NCI-H2227 (cell line): Measurements from ENCODE around the gene PMPCA.

ENCODE experiments used
- DNase-seq: peaks from one replicate; lab custom pipeline; 2025; ENCODE audit not compliant: unreplicated experiment; lab: John Stamatoyannopoulos, UW

The PMPCA gene

DNA sequence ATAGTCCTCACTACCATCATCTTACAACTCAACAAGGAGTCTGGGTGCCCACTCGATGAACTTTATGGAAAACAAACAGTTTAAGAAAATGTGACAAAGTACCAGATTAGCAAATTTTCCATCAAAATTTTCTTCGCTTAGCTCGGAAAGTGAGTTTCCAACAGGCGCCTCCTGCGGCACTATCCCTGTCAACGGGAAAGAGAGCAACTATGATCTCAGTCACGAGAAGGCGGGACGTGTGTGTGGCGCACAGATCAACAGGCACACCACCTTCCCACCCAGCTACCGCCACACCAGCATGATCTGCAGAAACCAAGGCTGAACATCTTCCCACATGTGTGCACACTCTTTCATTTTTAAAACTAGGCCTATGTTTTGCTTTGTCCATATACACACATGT lies 42.9 kb downstream of the PMPCA start:
- DNase-seq = no peak

DNA sequence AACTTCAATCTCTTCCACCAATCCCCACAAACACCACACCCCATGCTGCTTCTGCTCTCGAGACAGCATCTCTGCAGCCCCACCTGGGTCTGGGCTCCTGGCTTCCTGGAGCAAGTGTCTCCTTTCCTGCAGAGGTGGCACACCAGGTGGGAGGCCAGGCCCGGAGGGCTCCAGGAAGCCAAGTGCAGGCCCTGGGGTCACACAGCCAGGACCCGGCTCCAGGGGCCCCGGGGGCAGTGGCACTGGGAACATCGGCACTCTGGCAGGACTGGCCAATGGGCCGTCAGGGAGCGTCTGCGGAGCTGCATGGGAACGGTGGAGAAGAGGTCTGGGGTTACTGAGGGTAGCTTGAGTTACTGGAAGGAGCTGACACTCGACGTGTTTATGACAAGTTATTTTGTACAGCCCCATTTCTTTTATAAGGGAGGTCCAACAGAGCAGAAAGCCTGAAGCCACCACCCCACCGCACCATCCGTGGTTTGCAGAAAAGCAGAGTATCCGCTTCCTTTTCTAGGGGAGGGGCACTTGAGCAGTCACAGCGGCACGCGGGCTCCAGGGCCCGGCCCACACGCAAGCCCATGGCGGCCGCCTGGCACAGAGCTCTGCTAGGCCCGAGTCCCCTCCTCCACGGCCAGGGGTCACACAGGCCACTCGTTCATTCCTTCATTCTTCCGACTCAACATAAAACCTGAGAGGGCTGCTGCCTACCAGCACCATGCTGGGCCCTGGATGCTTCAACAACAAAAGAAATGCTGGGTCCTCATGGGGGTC lies 43.8 kb downstream of the PMPCA start:
- no peak for DNase-seq

DNA sequence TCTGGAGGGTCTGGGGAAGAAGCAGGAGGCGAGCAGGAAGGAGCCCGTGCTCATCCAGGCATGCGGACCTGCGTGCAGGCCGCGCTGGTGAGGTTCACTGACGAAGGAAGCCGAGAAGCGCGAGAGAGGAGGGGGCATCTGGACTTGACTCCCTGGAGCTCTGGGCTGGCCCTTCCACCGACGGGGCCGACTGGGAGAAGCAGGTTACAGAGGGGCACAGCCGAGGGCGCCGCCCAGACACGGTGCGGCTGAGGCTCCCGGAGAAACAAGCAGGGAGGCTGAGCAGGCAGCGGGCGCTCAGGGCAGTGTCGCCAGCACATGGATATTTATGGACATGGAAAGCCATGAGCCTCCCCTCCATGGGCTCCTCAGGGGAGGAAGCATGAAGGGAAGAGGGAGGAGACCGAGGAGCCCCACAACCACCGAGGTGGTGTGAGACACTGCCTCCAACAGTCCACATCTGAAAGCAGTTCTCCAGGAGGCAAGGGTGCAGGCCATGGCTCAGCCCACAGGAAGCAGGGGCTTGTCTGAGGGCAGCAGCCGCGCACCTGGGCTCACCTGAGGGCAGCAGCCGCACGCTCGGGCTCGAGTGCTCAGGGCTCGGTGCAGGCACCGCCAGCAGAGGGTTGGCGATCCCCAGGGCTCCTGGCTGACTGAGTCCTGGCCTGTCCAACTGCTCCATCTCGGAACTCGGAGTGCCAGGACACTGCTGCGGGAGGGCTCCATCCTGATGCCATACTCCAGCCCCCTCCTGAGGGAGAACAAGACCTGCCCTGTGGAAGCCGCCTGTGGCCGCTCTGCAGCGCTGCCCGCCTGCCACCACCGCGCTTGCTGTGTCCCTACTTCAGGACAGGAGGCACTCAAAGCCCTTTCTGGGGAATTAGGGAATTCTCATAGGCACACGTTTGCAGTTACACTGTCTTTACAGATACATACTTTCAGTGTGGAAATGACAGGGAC lies 44.9 kb downstream of the PMPCA start:
- DNase-seq = no peak

DNA sequence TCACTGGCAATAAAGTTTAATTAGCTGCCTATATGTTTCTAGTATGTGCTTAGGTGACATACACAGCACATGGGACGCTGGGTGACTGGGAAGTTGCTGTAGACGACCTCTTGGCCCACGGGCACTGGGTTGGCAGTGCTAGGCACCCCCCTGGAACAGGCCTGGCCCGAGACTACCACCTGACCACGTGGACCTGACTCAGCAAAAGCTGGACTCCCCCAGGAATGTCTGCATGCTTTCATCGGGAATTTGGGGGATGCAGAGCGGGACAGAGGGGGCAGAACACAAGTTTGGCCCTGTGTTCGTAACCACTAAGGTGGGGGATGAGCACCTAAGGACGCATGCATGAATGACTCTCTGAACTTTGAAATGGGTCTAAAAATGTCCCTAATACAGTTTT lies 45.8 kb downstream of the PMPCA start:
- no peak for DNase-seq

DNA sequence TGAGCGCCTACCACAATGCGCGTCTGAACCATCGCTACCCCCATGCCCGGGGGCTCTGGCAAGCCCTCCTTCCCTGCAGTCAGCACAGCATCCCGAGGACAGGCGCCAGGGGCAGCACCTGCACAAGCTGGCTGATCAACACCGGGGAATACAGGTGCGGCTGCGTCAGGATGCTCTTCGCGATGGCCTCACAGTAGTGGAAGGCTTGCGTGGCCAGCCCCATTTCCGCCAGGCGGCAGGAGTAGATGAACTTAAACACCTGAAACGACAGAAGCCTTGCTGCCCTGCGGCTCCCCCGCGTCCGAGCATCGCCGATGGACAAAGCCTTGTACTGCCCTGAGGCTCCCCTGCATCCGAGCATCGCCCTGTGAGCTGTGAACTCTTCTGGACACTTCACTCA lies 46.9 kb downstream of the PMPCA start:
- no peak for DNase-seq

DNA sequence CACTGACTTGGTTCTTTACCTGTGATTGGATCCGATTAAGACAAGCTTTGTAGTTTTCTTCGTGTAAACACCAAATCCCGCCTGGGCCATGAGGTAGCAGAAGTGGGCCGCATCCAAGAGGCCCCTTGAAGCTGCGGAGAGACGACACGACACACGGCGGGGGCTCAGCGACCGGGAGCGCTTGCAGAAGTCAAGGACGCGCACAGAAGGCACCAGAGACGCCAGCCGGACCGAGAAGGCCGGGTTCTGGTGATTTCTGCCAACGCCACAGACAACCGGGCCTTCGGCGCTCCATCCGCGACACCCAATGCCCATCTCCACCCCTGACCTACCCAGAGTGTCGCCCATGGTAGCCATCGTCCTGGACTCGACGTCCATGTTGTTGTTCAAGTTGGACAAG lies 49.0 kb downstream of the PMPCA start:
- no peak for DNase-seq

DNA sequence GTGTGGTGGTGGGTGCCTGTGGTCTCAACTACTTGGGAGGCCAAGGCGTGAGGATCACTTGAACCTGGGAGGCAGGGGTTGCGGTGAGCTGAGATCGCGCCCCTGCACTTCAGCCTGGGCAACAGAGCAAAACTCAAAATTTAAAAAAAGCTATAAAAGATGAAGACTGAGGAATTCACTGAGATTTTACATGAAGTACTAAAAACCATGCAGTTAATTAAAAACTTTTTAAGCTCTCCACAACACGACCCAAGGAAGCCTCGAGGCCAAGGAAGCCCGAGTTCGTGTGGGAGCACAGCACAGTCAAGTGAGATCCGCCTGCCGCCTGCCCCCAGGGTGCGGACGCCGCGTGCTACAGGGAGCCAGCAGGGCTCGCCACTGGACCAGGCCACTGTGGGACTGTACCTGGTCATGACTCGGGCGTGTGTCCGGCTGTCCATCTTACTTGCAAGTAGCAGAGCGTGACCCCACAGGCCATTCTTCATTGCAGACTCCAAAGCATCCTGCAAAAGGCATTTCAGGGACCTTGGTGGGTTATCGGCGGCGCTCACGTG lies 50.4 kb downstream of the PMPCA start:
- no peak for DNase-seq

DNA sequence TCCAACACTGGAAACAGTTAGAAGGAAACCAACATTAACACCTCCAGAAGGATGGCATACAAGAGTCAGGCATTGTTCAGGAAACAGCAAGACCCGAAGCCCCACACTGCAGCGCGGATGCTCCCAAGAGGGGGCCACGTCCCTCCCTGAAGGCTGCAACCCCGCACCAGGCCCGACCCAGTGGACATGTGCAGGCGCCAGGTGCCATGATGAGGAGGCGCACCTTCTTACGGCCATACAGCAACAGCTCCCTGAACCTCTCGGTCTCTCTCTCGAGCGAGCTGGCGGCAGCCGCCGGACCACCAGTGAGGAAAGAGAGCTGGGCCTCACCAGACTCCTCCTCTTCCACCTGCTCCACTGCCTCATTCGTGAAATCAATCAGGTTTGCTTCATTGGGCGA lies 52.2 kb downstream of the PMPCA start:
- no peak for DNase-seq

DNA sequence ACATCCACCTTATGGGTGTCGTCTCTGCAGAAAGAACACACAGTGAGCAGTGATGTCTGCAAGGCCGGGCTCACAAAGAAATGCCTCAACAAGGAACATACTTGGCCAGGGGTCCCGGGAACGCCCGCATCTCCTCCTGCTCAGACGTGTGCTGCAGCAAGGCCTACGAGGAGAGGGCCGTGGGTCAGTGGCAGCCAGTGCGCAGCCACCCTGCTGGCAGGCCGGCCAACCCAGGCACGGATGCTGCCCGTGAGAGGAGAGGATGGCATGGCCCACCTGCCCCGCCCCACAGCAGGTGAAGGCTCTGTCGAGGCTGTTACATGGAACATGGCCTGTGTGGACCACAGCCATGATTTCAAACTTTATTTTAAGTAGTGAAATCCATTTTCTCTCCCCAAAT lies 53.1 kb downstream of the PMPCA start:
- no peak for DNase-seq

DNA sequence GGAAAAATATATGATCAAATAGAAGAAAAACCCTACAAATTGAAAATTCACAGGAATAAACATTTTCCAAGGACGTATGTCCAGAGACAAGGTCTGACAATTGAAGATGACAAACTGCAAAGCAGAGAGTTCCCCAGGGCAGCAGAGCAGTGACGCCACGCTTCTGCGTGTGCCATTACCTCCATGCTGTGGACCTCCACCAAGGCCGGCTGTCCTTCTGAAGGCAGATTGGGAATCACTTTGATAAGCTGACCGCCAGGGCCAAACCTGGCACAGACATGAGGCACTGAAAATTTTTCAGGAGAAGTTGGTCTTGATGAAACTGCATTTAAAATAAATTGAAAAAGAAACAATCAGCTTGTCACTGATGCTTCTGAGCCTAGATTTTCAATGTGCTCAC lies 53.8 kb downstream of the PMPCA start:
- DNase-seq = no peak

DNA sequence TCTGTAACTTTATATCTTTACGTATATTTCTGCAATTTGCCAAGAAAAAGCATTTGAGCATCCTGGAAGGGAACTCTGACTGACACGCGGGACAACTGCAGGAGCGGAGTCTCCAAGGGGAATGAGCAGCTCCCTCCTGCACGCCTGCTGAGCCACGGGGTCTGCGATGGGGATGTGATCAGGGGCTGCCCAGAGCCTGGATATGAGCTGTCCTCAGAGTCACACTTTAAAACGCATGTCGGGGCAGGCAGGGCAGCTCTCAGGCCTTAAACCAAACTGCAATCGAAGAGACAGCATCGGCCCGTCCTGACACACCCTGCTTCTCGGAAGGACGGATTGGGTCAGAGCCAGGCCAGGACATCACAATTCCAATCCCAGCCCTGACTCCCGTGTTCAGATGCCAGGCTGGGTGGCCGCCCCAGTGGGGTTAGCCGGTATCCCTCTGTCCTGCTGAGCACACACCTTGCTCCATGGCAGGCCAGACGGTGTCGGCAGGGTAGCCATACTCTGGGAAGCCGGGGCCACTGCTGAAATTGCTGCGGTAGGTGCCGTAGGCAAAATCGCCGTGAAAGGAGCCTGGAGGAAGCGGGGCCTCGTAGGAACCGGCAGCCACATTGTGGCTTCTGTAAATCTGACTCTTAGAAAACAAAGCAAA lies 55.2 kb downstream of the PMPCA start:
- DNase-seq = no peak

DNA sequence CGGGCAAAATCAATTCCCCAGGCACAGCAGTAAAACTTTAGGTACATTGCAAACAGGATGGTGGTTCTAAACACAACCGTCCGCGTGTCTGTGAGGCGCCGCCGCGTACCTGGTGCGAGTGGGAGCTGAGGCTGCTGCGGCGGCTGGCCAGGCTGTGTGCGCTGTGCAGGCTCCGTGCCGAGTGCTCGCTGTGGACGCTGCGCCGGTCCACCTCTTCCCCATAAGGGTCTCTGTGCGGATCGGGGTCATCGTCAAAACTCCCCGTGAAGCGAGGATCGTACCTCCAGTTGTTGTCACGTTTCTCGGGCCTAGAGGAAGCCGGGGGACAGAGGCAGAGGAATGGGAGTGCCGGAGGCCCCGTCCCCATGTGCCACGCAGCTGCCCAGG lies 55.7 kb downstream of the PMPCA start:
- DNase-seq = no peak

DNA sequence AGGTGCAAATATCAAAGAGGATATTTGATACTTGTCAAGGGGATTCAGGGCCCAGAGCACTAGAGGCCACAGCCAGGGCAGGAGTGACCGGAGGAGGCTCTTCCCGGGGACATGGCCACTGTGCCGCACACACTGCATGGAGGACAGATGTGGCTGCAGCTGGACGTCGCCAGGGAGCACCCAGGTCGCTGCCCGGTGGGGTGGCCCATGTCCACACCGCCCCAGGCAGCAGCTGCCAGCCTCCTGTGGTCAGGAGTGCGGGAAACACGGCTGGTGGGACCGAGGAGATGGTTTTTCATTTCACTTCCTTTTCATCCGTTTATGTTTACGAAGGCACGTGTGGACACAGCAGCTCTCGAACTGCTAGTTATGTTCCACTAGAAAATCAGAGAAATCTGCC lies 57.3 kb downstream of the PMPCA start:
- no peak for DNase-seq

DNA sequence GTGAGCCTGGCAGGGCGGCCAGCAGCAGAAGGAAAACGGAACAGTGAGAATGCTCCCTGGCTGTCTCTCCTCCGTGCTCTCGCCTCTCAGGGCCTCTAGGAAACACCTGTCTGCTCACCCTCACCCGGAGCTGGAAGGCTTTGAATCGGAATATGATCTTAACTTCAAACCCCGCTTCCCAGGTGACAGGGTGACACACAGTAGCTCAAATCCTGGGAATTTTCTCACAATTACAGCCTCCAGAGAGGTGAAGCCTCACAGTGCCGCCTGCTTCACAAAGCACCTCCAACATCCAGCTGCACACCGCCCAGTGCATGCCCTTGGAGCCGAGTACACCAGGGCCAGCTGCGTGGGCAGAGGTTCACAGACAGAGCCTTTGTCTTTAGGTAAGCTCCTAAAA lies 59.9 kb downstream of the PMPCA start:
- no peak for DNase-seq

DNA sequence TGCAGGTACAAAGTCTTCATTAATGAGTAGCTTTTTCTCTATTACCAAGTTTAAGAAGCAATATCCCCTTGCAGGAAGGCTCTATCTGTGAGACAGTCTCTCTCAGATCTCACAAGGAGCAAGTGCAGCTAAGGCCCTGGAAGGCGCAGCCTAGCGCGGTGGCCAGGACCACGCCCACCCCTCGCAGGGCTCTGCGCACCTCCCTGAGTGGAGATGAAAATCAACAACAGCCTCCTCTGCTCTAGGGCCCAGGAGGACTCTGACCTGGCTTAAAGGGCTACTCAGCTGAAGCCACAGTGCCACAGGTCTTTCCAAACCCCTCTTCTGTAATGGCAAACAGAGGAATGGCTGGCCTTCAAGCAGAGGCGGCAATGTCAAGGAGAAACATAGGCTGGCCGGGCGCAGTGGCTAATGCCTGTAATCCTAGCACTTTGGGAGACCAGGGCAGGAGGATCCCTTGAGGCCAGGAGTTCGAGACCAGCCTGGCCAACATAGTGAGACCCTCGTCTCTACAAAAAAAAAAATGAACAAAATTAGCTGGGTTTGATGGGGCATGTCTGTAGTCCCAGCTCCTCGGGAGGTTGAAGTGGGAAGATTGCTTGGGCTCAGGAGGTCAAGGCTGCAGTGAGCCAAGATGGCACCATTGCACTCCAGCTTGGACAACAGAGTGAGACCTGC lies 60.5 kb downstream of the PMPCA start:
- DNase-seq = peak; percentile 41

DNA sequence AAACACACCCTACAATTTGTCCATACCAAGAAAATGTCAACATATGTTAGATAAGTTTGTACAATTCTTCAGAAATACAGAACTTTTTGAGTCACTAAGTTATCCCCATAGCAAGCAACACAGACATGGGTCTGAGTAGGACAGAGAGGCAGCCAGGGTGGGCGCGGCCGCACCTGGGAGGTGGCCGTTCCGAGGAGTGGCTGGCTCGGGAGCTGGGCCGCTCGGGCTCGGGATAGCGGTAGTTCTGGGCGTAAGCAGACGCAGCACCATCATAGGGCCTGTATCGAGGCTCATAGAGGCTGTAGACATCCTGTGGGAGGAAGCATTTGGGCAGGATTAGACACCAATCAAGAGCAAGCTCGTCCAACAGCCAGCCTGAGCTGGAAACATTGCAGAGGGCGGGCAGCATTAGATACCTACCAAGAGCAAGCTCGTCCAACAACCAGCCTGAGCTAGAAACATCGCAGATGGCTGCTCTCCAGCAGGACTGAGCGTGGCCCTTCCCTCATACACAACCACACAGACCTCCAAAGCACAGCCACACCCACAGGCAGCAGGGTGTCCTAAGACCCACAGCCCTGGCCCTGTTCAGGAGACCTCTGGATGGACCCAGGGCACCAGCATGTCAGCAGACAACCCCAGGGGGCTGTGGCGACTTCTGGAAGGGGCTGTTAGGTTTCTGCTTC lies 61.5 kb downstream of the PMPCA start:
- DNase-seq = no peak

DNA sequence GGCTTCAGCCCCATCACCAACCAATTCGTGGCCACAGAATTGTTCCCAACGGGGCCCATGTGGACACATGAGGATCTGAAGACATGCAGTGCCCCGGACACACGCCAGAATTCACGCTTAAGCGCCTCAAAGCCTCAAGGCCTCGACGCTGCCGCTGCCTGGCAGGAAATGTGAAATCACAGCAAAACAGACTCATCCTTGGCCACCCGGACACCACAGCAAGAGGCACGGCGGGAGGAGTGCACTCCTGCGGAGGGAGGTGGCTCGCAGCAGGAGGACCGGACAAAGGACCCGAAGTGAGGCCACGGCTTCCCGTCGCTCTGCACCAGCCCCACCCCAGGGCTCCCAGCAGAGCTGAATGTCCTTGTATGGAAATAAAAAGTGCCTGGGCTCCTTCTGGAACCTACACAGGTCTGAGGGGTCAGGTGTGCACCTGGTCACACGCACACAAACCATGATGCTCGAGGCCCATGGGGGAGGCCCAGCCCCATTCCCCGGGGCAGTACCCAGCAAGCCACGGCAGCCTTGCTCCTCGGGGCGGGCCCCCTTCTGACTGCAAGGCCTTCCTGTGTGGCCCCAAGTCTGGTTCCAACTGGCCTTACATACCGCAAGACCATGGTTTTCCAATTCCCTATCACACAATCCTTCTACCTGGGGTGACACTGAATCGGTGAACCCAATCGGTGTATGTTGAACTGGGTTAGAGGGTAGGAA lies 62.3 kb downstream of the PMPCA start:
- DNase-seq = no peak

DNA sequence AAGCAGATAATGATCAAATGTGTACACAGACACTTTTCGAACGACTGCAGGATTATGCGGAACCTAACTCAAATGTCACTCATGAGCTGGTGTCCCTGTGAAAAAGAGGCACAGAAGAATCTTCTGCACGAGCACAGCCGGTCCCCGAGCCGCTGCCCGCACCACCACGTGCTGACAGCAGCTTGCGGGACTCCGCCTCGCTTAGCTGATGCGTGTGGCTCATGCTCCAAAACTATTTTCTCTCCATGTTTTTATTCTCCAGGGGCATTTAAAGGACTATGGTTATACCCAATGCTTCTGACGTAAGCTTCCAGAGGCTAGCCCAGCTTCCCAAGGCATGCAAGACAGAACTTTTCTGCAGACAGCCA lies 62.9 kb downstream of the PMPCA start:
- no peak for DNase-seq
